ENCODE measurements around the gene CYP2B6.
"Not testable (repeated sequence)": the region's sequence is repeated elsewhere in the genome, so short reads cannot be mapped to it uniquely, and the experiment has no call there.

CYP2B6 gene

DNA sequence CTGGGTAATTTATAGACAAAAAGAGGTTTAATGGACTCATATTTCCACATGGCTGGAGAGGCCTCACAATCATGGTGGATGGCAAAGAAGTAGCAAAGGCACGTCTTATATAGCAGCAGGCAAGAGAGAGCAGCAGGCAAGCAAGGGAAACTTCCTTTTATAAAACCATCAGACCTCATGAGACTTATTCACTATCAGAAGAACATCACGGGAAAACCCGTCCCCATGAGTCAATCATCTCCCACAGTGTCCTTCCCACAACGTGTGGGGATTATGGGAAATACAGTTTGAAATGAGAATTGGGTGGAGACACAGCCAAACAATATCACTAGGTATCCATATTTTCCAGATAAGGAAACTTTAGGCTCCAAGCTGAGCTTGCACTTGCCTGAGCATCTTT, 9.5 kb upstream of the CYP2B6 start:
- no peak for DNase-seq

DNA sequence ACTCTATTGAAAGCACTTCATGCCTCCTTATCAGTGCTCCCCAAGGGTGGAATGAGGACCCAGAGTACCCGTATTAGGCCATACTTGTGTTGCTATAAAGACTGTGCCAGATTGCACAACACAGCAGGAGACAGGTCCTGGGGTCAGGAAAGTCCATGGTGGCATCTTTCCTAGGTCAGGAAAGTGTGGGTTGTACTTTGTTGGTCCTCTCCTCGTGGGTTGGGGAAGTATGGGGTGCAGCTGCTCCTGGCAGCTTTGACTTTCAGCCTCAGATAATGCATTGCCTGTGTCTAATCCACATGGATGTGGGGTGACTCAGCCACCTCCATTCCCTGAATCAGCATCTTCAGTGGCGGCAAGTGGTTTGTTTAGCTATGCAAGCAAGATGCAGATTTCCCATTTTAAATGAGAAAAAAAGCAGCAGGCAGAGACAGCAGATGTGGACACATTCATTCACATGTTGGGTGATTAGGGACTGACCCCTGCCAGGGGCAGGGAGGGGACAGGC, 8.4 kb upstream of the CYP2B6 start:
- DNase-seq: no peak

DNA sequence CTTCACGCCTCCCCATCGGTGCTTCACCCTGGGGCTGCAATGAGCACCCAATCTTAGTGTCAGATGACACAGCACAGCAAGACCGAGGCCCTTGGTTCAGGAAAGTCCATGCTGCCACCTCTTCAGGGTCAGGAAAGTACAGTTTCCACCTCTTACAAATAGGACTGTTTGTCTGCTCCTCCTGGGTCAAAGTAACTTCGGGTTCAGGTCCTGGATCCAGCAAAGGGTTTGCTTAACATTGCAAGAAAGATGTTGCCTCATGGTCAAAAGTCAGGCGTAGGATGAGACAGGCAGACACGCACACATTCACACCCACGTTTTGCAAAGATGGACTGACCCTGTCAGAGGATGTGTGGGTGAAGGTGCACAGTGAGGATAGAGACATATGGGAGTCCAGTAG, 1.6 kb upstream of the CYP2B6 start:
- DNase-seq: no peak

DNA sequence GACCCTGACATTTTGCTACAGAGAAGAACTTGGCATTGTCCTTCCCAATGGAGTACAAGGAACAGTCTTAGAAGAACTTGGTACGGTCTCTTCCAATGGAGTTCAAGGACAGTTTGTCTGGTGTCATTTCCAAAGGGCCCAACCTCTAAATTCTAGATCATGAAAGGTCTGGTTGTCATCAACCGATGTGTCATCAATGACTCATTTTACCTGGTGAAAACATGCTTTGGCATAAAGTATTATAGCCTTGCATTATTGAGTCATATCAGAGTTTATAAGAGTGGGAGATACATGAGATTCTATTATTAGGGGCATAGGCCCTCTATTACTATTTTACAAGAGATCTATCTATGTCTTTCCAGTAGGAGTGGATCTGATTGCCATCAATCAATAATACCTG, 4.3 kb downstream of the CYP2B6 start:
- DNase-seq: no peak

DNA sequence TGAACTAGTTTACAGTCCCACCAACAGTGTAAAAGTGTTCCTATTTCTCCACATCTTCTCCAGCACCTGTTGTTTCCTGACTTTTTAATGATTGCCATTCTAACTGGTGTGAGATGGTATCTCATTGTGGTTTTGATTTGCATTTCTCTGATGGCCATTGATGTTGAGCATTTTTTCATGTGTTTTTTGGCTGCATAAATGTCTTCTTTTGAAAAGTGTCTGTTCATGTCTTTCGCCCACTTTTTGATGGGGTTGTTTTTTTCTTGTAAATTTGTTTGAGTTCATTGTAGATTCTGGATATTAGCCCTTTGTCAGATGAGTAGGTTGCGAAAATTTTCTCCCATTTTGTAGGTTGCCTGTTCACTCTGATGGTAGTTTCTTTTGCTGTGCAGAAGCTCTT, 7.9 kb downstream of the CYP2B6 start:
- not testable (repeated sequence) for DNase-seq

DNA sequence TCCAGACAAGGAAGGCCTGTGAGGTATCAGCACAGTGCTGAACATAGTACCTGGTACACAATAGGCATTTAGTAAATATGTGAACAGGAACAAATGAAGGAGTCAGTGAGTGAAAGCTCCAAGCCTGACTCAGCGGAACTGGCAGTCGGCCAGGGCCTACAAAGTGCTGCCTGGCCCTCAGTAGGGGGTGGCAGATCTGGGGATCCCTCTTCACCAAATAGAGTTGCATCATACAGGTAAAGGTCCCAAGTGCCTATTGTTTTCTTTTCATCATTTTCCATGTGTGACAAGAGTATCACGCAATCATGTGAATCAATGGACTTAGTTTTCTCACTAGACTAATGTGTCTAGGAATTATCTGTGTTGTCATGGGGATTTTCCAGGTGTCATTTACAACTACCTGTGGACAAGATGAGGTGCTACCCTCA, 9.2 kb downstream of the CYP2B6 start:
- DNase-seq: no peak

DNA sequence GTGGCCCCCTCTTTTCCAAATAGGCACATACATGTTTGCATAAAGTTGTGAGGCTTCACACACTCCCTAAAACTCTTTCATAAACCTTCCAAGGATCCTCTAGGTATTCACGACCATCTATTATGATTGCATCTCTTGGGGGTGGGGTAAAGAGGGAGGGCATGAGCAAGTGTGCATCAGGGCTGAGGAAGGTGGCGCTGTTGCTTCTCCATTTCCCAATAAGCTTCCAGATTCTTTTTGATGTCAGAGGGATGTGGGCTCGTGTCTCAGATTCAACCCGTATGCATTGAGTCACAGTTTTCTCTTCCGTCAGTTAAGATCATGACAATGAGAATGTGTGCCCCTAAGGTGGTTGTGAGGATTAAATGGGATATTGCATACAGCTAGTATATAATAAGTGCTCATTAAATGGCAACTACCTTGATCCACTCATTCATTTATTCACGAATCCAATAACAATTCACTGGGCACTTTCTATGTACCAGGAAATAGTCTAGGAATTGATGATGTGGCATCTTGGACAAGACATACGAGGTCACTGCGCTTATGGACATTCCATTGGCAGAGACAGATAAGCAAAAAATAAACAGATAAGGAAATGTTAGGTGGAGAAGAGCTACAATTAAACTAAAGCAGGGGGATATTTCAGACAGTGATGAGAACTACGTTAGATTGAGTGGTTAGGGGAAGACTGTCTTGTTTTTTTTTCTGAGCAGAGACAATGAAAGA, 10.3 kb downstream of the CYP2B6 start:
- DNase-seq: no peak

DNA sequence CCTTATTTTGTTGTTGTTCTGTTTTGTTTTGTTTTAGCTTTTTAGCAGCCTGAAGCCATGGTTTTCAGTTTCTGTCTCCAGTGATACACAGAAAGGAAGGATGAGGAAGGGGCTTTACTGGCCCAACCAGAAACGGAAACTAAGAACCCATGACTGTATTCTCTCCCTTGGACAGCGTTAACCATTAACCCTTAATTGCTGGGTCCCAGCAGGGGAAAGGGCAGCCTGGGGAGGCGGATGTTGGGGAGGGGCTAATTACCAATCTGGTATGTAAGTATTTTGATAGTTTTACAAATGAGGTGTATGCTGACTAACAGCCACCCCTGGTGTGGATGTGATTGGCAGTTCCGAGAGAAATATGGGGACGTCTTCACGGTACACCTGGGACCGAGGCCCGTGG, 12.6 kb downstream of the CYP2B6 start:
- DNase-seq: not testable (repeated sequence)

DNA sequence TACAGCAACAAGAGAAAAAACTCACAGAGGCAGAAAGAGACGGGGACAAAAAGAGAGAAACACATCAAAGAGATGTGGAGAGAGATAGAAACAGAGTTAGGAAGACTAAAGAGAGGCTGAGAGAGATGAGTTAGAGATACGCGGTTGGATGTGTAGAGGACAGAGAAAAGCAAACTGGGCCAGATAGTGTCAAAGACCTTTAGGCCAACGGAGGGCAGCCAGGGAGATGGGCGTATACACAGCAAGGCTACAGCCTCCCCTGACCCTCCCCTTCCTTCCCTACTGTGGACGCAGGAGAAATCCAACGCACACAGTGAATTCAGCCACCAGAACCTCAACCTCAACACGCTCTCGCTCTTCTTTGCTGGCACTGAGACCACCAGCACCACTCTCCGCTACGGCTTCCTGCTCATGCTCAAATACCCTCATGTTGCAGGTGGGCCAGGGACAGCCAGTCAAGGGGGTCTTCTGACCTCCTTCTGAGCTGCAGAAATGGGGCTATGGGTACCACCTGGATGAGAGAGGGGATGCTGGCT, 18.7 kb downstream of the CYP2B6 start:
- DNase-seq: no peak

DNA sequence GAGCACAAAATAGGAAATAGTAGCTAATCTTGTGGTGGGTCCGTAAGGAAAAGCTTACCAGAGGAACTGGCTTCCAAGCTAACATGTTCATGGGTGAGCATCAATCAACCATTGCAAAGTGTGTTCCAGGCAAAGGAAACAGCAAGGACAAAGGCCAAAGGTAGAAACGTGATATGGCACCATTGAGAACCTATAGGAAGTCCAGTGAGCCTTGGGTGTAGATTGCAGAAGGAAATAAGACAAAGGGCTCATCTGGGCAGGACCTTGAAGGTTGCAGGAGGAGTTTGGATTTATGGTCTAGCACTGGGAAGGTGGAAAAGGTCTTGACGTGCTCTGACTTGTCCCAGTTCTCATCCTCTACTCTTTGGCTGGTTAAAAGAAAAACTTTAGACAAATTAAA, 22.3 kb downstream of the CYP2B6 start:
- no peak for DNase-seq

DNA sequence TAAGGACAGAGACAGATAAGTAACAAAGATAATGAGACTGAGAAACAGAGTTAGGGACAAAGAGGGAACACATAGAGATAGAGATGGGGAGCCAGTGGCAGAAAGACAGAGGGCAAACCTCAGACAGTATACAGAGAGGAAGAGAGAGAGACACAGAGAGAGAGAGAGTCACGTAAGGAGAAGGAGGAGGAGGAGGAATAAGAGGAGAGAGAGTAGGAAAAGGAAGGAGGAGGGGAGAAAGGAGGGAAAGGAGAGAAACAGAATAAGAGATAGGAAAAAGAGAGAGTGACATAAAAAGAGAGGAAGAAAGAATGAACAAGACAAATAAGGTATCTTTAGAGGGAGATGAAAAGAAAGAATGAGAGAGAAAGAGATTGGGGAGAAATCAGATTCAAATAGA, 23.6 kb downstream of the CYP2B6 start:
- no peak for DNase-seq

DNA sequence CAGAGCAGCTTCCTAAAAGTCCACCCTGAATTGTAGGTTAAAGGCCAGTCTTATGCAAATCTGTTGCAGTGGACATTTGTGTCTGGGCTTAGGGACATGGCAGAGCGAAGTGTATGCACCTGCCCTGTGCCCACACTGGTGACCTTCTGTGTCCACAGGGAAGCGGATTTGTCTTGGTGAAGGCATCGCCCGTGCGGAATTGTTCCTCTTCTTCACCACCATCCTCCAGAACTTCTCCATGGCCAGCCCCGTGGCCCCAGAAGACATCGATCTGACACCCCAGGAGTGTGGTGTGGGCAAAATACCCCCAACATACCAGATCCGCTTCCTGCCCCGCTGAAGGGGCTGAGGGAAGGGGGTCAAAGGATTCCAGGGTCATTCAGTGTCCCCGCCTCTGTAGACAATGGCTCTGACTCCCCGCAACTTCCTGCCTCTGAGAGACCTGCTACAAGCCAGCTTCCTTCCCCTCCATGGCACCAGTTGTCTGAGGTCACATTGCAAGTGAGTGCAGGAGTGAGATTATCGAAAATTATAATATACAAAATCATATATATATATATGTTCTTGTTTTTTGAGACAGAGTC, 25.5 kb downstream of the CYP2B6 start:
- DNase-seq: no peak

DNA sequence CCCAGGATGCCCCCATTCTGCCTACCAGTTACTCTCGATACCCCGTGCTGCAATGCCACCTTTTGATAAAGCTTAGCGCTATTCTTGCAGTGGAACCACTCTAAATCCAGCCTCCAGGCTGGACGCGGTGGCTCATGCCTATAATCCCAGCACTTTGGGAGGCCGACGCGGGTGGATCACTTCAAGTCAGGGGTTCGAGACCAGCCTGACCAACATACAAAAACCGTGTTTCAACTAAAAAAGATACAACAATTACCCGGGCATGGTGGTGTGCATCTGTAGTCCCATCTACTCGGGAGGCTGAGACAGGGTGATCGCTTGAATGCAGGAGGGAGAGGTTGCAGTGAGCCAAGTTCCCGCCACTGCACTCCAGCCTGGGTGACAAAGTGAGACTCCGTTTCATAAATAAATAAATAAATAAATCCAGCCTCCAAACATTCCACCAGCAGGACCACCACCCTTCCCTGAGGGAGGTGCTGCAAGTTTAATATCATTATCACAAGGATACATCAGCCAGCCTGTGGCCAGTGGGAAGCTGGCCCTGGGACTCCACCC, 27.7 kb downstream of the CYP2B6 start:
- no peak for DNase-seq

DNA sequence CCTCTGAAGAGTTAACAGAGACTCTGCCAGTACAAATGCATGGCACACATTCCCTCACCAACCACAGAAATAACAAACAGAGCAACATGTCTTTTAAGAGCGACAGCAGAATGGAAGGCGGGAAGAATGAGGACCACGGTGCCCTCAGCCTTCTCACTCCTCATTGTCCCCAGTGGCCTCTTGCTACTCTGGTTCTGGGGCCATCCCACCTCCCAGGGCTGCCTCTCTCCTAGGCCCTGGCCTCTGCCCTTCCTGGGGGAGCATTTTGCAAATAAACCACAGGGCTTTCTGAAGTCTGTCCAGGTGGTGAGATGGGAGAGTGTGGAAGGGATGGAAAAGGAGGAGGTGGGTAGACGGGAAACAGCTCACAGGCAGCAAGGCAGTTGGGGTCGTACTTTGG, 28.3 kb downstream of the CYP2B6 start:
- no peak for DNase-seq

DNA sequence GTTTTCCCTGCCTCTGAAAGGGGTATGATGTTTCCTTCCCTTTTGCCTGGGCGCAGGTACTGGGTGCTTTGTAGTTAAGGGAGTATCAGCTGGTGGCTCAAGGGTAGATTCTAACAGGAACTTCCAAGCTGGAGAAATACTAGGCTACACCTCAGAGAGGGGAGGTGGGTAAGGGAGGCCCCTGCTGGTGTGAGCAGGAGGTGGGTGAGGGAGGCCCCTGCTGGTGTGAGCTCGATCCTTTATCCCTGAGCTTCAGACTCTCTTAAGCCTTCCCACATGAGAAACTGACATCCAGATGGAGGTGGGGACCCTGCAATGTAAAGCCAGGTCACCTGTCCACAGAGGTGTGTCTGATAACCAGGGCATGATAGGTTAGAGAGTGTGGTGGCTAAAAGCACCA, 32.1 kb downstream of the CYP2B6 start:
- no peak for DNase-seq

DNA sequence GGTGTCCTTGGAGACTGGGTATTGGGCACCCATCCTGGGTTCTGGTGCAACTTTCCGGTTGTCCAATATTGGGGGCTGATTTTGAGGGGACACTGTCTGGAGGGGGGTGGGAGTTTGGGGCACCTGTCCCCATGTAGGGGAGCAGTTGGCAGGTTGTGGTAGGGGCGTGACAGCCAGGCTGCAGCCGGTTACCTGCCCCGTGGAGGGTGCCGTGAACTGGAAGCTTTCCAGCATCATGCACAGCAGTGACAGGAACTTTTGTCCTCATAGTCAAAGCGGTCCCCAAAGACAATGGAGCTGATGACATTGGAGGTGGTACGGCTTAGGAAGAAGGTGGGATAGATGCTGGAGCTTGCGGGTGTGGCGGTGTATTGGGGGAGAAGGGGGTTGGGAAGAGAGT, 34.3 kb downstream of the CYP2B6 start:
- DNase-seq: no peak

DNA sequence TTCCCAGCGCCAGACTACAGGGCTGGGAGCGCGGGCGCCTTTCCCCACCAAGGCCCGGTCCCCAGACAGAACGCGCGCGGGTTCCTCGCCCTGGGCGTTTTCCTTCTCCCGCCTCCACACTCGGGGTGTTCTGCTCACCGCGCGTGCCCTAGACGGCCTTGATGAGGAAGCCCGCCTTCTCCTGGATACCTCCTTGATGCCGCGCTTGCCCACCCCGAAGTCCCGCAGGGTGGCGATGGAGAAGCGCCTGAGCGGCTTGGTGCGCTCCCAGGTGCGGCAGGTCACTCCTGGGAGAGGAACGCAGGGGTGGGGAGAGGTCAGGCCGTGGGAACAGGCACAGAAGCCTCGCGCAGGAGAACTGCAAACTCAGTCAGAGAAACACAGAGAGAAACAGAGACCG, 34.8 kb downstream of the CYP2B6 start:
- no peak for DNase-seq

DNA sequence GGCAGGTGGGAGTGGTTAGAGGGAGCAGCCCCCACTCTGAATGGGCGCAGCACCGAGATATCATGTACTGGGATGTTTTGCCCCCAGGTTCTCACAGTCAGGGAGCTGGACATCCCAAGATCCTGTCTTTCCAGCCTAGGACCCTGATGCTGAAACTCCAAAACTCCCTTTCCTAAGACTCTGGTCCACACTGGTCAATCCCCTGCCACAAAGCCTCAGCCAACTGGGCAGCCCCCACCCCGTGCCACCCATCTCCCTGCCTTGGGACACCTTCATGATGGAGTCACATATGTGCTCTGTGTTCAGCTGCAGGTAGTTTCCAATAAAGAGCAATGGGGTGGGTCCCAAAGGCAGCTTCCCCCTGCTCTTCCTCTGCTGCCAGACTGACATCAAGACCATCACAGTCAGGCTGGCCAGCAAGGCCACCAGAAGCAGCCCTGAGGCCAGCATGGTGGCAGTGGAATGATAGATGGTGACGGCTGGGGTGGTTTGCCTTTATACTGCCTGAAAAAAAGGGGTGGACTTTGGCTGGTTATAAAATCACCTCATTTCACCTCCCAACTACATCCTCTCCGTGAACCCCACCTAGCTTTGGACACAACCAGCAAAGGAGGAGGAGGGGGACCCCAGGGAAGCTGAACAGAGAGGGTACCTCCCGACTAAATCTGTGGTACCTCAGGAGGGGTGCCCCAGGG, 36.3 kb downstream of the CYP2B6 start:
- DNase-seq: no peak

DNA sequence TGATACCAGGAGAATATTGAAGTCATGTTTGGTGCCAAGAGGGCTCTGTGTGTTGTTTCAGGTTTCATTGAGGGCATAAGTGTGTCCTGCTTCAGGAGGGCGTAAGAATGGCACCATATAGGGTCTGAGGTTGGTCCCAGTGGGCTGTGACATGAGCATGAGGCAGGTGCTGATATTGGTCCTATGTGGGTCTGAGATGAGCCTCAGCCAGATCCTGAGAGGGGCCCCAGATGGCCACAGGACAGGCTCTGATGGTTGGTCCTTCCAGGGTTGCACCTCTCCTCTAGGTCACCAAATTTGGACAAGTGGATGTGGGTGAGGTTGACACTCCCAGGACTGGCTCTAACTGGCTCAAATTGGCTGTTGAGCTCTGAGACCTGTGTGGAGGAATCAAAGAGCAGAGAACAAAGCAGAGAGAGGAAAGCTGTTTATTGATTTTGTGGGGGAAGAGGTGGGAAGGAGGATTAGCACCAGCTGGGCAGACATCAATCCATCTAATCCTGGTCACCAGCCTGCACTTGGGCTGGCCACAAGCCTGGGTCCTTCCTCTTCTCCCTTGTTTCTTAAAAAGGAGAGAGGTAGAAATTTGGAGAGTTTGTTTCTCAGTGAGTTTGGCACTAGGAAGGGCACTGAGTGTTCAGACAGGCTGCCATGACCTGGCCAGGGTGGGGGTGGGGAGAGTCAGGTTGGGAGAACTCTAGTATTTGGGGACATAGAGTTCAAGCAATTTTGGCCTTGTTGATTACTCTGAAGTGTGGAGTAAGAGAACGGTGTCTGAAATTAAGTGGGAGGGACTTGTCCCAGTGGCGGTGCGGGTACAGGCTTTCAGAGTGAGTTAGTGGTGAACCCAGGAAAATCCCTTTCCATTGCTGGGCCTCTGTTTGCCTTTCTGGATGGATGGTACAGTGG, 38.7 kb downstream of the CYP2B6 start:
- no peak for DNase-seq

DNA sequence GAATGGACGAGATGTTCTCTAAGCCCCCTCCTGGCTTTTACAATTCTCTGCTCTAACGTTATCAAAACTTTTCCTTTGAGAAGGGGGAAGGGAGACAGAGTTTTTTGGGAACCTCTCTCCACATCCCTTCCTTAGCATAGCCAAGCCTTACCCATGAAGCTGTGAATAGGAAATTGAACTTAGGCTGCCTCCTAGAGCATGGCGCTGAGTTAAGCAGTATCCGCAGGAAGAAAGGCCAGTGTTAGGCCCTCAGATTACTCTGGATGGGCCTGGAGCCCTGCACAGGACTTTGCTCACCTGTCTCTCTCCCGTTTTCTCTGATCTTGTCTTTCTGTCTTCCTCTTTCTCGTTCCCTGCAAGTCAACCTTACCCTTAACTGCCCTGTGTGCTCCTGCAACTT, 39.6 kb downstream of the CYP2B6 start:
- no peak for DNase-seq

DNA sequence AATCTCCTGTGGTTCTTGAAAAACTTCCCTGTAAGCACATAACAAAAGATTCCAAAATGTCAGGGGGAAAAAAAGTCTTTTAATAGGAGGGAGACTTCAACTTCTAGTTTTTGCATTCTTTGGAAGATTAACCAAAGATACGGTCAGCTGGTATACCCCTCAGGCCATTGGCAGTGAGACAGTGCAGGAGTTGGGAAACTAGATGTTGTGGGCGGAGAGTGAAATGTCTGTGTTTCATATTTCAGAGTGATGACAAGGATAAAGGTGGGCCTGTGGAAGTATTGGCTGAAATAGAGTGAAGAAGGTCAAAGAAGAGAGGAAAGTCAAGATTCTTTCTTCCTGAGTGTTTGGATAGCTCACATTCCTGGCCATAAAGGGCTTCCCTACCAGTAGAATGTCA, 40.8 kb downstream of the CYP2B6 start:
- DNase-seq: no peak

DNA sequence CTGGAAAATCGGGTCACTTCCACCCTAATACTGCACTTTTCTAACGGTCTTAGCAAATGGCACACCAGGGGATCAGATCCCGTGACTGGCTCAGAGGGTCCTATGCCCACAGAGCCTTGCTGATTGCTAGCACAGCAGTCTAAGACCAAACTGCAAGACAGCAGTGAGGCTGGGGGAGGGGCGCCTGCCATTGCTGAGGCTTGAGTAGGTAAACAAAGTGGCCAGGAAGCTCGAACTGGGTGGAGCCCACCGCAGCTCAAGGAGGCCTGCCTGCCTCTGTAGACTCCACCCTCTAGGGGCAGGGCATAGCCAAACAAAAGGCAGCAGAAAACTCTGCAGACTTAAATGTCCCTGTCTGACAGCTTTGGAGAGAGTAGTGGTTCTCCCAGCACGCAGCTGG, 42.2 kb downstream of the CYP2B6 start:
- not testable (repeated sequence) for DNase-seq

DNA sequence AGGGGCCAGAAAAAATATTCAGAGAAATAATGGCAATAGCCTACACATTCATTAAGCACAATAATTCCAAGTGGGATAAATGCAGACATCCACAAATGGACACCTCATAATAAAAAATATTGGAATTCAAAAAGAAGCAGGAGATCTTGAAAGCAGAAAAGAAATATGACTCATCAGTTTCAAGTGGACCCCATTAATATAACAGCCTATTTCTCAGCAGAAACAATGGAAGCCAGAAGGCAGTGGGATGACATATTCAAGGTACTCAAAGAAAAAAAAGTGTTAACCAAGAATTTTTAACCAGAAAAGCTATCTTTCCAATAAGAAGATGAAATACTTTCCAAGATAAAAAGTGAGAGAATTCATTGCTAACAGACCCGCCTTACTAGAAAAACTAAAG, 48.7 kb downstream of the CYP2B6 start:
- DNase-seq: no peak

All from activated CD4-positive, alpha-beta T cell treated with anti-CD3 and anti-CD28 coated beads, Interleukin-10, Interleukin-2, amounts not matched to agents 100 ng/mL and 50 ng/mL, durations not matched to agents 16 hours and 8 hours (primary cell).